OCI-LY3 (cell line): Measurements from ENCODE around the gene HACD1.

Experiments used
- H2AFZ ChIP-seq: fragments of 200-600, 300-600 bp; shearing (Covaris generic); 2 replicates; pipeline ENCODE4 v1.6.0; 2014; ENCODE audit warnings: antibody characterized with exemption, low read depth, low read length
- H3K27ac ChIP-seq: fragments of 200-600, 300-600 bp; sonication (generic); 2 replicates; pipeline ENCODE4 v1.5.1; 2014; ENCODE audit warnings: mild to moderate bottlenecking, low read length, moderate library complexity, mixed read lengths
- H3K27me3 ChIP-seq: fragments of 200-600, 300-600 bp; sonication (generic); 2 replicates; pipeline ENCODE4 v1.6.1; 2014; ENCODE audit warnings: low read depth, low read length, mixed read lengths
- H3K36me3 ChIP-seq: fragments of 200-600, 300-600 bp; sonication (generic); replicated peaks from 2 replicates; pipeline ENCODE3; 2014; ENCODE audit warnings: low read depth, low read length, mixed read lengths
- H3K4me1 ChIP-seq: fragments of 300-600, 200-600 bp; sonication (generic); 2 replicates; pipeline ENCODE4 v1.6.1; 2014; ENCODE audit warnings: low read length, mixed read lengths
- H3K4me2 ChIP-seq: fragments of 200-600, 300-600 bp; sonication (generic); 2 replicates; pipeline ENCODE4 v1.6.1; 2014; ENCODE audit warnings: low read length, mixed read lengths
- H3K4me3 ChIP-seq: fragments of 300-600, 200-600 bp; sonication (generic); 2 replicates; pipeline ENCODE4 v1.5.1; 2014; ENCODE audit warnings: antibody characterized with exemption, mild to moderate bottlenecking, low read length, moderate library complexity
- H3K79me2 ChIP-seq: fragments of 300-600, 200-600 bp; shearing (Covaris generic); 2 replicates; pipeline ENCODE4 v1.6.1; 2014; ENCODE audit warnings: mild to moderate bottlenecking, low read length, mixed read lengths
- H3K9ac ChIP-seq: fragments of 300-600, 200-600 bp; shearing (Covaris generic); 2 replicates; pipeline ENCODE4 v1.6.0; 2014; ENCODE audit warnings: mild to moderate bottlenecking, low read length, moderate library complexity
- H3K9me3 ChIP-seq: fragments of 200-600, 300-600 bp; shearing (Covaris generic); 2 replicates; pipeline ENCODE4 v1.6.1; 2014; ENCODE audit warnings: low read length, mixed read lengths; ENCODE audit not compliant: insufficient read depth
- H4K20me1 ChIP-seq: fragments of 200-600, 300-600 bp; sonication (generic); 2 replicates; pipeline ENCODE4 v1.6.1; 2016; ENCODE audit warnings: low read length, mixed read lengths; ENCODE audit not compliant: insufficient read depth
- EZH2phosphoT487 ChIP-seq: fragments of 200-600 bp; shearing (Covaris generic); IDR thresholded peaks from 2 replicates; pipeline ENCODE4 v1.6.1; 2018; ENCODE audit warnings: antibody characterized with exemption, mixed run types, low read depth
- TF ChIP-seq, protein P1 (sequence below): fragments of 200-600, 300-600 bp; sonication (generic); IDR thresholded peaks from 2 replicates; pipeline ENCODE4 v1.5.1; 2014; ENCODE audit warnings: antibody characterized with exemption, low read length, low read depth

Gene HACD1

GRCh38 chr10:17585016-17585415 is 32.2 kb downstream of the HACD1 start:
- Histone ChIP-seq H3K4me3 (peak overlapping the region; percentile 45), H3K9ac (peak overlapping the region; percentile 19), H4K20me1 (no peaks in the 10 kb centered on the region), H3K4me1 (peaks cover 40% of the 10 kb centered on the region), H3K36me3 (no peaks in the 10 kb centered on the region), H3K79me2 (no peaks in the 10 kb centered on the region), H3K27me3 (no peaks in the 10 kb centered on the region), H3K9me3 (no peaks in the 10 kb centered on the region), H3K27ac (peak overlapping the region; percentile 97), H2AFZ (peak overlapping the region; percentile 24; the same call in 1 of the 2 replicates), H3K4me2 (peak overlapping the region; percentile 63)
- TF ChIP-seq, protein P1, sequence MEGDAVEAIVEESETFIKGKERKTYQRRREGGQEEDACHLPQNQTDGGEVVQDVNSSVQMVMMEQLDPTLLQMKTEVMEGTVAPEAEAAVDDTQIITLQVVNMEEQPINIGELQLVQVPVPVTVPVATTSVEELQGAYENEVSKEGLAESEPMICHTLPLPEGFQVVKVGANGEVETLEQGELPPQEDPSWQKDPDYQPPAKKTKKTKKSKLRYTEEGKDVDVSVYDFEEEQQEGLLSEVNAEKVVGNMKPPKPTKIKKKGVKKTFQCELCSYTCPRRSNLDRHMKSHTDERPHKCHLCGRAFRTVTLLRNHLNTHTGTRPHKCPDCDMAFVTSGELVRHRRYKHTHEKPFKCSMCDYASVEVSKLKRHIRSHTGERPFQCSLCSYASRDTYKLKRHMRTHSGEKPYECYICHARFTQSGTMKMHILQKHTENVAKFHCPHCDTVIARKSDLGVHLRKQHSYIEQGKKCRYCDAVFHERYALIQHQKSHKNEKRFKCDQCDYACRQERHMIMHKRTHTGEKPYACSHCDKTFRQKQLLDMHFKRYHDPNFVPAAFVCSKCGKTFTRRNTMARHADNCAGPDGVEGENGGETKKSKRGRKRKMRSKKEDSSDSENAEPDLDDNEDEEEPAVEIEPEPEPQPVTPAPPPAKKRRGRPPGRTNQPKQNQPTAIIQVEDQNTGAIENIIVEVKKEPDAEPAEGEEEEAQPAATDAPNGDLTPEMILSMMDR: no peak
- TF ChIP-seq EZH2phosphoT487: no peak

DNA sequence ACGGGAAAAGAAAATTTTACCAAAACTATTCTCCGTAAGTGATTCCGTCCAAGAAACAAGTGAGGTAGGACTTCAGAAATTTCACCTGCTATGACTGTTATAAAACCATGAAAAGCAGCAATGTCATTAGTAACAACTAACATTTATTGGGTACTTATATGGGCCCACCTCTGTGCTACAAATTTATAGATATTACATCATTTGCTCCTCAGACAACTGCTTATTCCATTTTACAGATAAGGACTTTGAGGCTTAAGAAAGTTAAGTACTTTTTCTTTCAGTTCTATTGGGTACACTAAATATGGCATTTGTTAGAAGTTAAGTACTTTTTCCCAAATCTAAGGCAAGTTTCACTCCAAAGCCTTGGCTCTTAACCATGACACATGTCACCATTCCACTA is 36.3 kb downstream of the HACD1 start:
- no peak overlapping the region for H3K27ac ChIP-seq
- H3K4me2 ChIP-seq: no peak overlapping the region
- no peak overlapping the region for H3K9ac ChIP-seq
- peaks cover 20% of the 10 kb centered on the region for H3K4me1 ChIP-seq
- no peak overlapping the region for H2AFZ ChIP-seq
- no peaks in the 10 kb centered on the region for H4K20me1 ChIP-seq
- H3K27me3 ChIP-seq: no peaks in the 10 kb centered on the region
- H3K36me3 ChIP-seq: no peaks in the 10 kb centered on the region
- H3K9me3 ChIP-seq: no peaks in the 10 kb centered on the region
- TF ChIP-seq, protein P1: no peak
- TF ChIP-seq EZH2phosphoT487: no peak
- no peaks in the 10 kb centered on the region for H3K79me2 ChIP-seq
- H3K4me3 ChIP-seq: no peak overlapping the region

DNA sequence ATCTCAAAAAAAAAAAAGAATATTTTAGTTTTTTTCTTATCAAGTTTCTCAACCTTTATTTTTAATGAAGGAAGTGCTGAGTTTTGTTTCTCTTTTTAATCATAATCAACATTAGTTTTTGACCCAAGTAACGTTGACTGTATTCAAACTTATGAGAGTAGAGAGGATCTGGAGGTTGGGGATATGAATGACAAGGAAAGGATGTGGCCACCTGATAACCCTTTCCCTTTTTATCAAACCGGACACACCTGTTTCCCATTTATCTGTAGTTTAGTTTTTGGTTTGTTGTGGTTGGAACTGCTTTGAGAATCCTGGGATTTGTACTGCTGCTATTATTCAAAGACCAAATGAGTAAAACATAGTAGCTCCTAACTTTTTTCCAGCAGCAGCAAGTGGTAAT is 38.6 kb downstream of the HACD1 start:
- no peak overlapping the region for H3K4me3 ChIP-seq
- H3K4me2 ChIP-seq: no peak overlapping the region
- H3K4me1 ChIP-seq: peaks cover 6% of the 10 kb centered on the region; the same call in 1 of the 2 replicates
- H3K79me2 ChIP-seq: no peaks in the 10 kb centered on the region
- H3K27me3 ChIP-seq: no peaks in the 10 kb centered on the region
- H3K36me3 ChIP-seq: no peaks in the 10 kb centered on the region
- H3K27ac ChIP-seq: no peak overlapping the region
- no peaks in the 10 kb centered on the region for H4K20me1 ChIP-seq
- TF ChIP-seq, protein P1: no peak
- TF ChIP-seq EZH2phosphoT487: no peak
- no peak overlapping the region for H2AFZ ChIP-seq
- H3K9me3 ChIP-seq: no peaks in the 10 kb centered on the region
- H3K9ac ChIP-seq: no peak overlapping the region

DNA sequence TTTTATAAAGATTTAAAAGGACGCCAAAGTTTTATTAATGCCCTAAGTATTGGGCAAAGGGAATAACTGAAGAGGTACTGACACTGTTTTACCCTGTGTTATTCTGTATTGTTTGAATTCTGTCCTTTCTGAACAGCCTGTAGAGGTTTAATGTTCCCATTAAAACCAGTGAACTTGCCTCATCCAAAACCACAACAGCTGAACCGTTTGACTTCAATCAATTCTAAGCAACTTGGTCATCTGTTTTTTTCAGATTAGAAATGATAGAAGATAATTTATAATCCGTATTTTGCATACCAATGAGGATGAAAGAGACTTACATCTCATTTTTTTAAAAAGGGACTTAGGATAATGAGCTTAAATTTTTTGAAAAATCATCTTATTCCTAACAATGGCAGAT is 40.4 kb downstream of the HACD1 start:
- no peaks in the 10 kb centered on the region for H3K9me3 ChIP-seq
- H3K9ac ChIP-seq: no peak overlapping the region
- no peak overlapping the region for H3K4me2 ChIP-seq
- no peaks in the 10 kb centered on the region for H3K79me2 ChIP-seq
- no peak overlapping the region for H2AFZ ChIP-seq
- no peaks in the 10 kb centered on the region for H4K20me1 ChIP-seq
- H3K36me3 ChIP-seq: no peaks in the 10 kb centered on the region
- TF ChIP-seq, protein P1: no peak
- TF ChIP-seq EZH2phosphoT487: no peak
- no peaks in the 10 kb centered on the region for H3K27me3 ChIP-seq
- no peak overlapping the region for H3K4me3 ChIP-seq
- no peaks in the 10 kb centered on the region for H3K4me1 ChIP-seq
- H3K27ac ChIP-seq: no peak overlapping the region
